GM20000 (cell line): Measurements from ENCODE around the gene CFAP74.

Experiments
- DNase-seq: peaks from one replicate; pipeline ENCODE4 v3.0.0; 2012; ENCODE audit warnings: low spot score
- CTCF ChIP-seq: IDR thresholded peaks from 2 replicates; pipeline ENCODE4 v1.5.1; 2012; ENCODE audit warnings: mild to moderate bottlenecking, control low read depth; ENCODE audit errors: extremely low read depth, missing control alignments

The CFAP74 gene

GRCh38 chr1:1898246-1898933 is 105.2 kb downstream of the CFAP74 start:
- DNase-seq = no peak
- TF ChIP-seq CTCF = no peak

- DNase-seq = no peak
- no peak for TF ChIP-seq CTCF
Observed at GRCh38 chr1:1895456-1896336, 107.9 kb downstream of the CFAP74 start.

- no peak for TF ChIP-seq CTCF
- no peak for DNase-seq
Observed at GRCh38 chr1:1895060-1895418, 108.5 kb downstream of the CFAP74 start.

GRCh38 chr1:1894354-1895059 is 109.1 kb downstream of the CFAP74 start:
- no peak for DNase-seq
- TF ChIP-seq CTCF = no peak

- no peak for TF ChIP-seq CTCF
- DNase-seq = no peak
Observed at GRCh38 chr1:1893997-1894353, 109.6 kb downstream of the CFAP74 start.

- TF ChIP-seq CTCF = no peak
- no peak for DNase-seq
Observed at GRCh38 chr1:1893291-1893985, 110.1 kb downstream of the CFAP74 start.
